ENCODE results near the gene TSHZ1.
A peak's percentile ranks its signal among the peaks of the same experiment; 100 is the strongest.

The TSHZ1 gene

DNA sequence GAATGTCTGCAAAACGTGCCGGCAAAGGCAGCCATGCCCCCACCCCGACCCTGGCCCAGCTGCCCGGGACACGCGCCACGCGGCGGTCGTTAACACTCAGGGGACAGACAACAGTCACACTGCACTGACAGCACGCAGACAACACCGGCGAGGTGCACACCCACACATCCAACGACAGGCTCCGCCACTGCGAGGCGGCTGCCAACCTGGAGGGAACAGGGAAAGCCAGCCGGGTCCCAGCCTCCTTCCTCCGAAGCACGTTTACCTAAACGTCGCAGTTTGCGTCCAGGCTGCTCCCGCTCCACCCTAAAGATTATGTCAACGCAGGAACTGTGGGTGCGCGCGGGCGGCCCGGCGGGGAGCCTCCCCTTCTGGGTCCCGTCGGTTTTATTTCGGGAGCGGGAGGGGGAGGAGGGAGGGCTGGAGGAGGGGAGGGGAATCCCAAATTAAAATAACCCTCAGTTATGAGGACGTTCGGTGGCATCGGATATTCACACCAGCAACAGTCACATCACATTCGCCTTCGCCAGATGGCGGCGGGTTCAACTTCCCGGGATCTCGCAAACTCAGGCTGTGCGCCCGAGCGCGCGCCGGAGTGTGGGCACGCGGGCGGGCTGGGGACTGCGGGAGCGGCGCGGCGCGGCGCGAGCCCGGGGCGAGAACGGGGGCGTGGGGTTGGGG lies 2.3 kb upstream of the TSHZ1 start:
- Histone ChIP-seq H3K4me3 (ENCODE audit: low read depth, low read length) (peak overlapping the region; percentile 52), H3K27me3 (ENCODE audit: insufficient read depth, low read depth, severe bottlenecking) (no peaks in the 10 kb centered on the region), H3K36me3 (no peaks in the 10 kb centered on the region), H3K27ac (peak overlapping the region; percentile 97), H3K9me3 (ENCODE audit: severe bottlenecking) (no peaks in the 10 kb centered on the region)
- TF ChIP-seq, protein P1, sequence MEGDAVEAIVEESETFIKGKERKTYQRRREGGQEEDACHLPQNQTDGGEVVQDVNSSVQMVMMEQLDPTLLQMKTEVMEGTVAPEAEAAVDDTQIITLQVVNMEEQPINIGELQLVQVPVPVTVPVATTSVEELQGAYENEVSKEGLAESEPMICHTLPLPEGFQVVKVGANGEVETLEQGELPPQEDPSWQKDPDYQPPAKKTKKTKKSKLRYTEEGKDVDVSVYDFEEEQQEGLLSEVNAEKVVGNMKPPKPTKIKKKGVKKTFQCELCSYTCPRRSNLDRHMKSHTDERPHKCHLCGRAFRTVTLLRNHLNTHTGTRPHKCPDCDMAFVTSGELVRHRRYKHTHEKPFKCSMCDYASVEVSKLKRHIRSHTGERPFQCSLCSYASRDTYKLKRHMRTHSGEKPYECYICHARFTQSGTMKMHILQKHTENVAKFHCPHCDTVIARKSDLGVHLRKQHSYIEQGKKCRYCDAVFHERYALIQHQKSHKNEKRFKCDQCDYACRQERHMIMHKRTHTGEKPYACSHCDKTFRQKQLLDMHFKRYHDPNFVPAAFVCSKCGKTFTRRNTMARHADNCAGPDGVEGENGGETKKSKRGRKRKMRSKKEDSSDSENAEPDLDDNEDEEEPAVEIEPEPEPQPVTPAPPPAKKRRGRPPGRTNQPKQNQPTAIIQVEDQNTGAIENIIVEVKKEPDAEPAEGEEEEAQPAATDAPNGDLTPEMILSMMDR (IDR thresholded peaks at IDR 0.05; ENCODE audit: low read depth, low read length): no peak
- DNase-seq: peak; percentile 72

DNA sequence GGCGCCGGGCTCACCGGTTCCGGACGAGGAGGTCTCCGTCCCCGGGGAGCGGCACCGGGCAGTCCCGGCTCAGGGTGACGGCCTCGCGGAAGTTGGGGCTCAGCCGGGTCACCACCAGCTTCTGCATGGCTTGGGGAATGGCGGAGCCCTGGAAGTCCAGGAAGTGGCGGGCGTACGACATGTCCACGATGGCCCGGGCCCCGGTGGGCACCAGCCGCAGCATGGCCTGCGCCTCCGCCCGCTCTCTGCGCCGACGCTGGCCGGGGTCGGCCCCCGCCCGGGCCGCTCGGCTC lies 1.8 kb upstream of the TSHZ1 start:
- DNase-seq: no peak
- Histone ChIP-seq H3K4me3 (ENCODE audit: low read depth, low read length) (peak overlapping the region; percentile 52), H3K36me3 (no peaks in the 10 kb centered on the region), H3K27ac (peak overlapping the region; percentile 97), H3K27me3 (ENCODE audit: insufficient read depth, low read depth, severe bottlenecking) (no peaks in the 10 kb centered on the region), H3K9me3 (ENCODE audit: severe bottlenecking) (no peaks in the 10 kb centered on the region)
- TF ChIP-seq, protein P1 (IDR thresholded peaks at IDR 0.05; ENCODE audit: low read depth, low read length): no peak

DNA sequence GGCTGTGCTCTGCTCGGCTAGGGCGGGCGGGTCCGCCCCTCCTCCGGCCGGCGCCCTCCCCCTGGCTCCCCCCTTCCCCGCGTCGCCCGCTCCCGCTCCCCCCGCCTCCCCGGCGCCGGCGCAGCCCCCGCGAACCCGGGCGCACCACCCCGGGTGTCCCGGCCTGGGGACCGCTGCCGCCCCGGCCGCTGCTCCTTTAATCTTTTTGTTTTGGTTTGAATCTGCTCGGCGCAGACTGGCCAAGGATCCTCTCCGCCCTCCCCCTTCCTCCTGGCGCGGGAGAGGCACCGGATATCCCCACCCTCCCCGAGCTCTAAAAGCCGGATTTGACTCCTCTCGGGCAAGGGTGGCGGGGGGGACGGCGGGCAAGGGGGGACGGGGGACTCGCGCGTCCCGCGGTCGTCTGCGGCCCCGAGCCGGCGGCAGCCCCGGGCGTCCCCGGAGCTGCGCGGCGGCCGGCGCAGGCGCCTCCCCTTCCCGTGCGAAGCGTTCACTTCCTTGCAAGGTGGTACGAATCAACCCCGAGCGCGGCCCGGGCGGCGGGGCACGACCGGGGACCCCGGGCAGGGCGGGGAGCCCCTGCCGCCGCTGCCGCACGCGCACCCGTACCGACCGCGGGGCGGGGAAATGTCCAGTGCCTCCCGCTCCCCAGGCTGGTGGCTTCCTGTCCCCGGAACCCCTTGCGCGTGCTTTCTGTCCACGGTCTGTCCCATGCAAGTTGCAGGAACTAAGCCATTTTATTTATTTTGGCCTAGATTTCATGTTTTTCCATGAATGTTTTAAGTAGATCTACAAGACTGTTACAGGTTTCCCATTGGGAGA lies 1.3 kb upstream of the TSHZ1 start, which contains the start of gene PTGR3:
Gene PTGR3, minus strand, starts transcription at position 11 of the 822 bp plus-strand sequence. CDS start 81 bp downstream, outside the sequence.
- Histone ChIP-seq H3K27ac (peak within 1 kb of the TSS; percentile 97), H3K4me3 (ENCODE audit: low read depth, low read length) (peak within 1 kb of the TSS; percentile 87), H3K36me3 (no peaks in the 10 kb centered on the region), H3K27me3 (ENCODE audit: insufficient read depth, low read depth, severe bottlenecking) (no peaks in the 10 kb centered on the region), H3K9me3 (ENCODE audit: severe bottlenecking) (no peaks in the 10 kb centered on the region)
- DNase-seq: peak; percentile 97
- TF ChIP-seq, protein P1 (IDR thresholded peaks at IDR 0.05; ENCODE audit: low read depth, low read length): no peak

DNA sequence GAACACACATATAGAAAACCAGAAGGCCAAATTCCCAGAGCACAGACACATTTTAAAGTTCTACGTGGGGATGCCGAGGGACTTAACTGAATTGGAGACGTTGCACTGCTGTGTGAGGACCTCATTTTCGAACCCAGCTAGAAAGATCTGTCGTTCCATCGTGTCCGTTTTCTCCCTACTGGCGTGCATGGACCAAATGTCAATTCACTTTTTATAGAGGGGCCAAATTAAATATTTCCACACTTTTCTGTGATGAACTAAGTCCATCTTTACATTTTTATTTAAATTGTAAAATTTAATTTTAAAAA lies 692 bp upstream of the TSHZ1 start:
- H3K4me3 ChIP-seq (ENCODE audit: low read depth, low read length): peak overlapping the region; percentile 87
- no peaks in the 10 kb centered on the region for H3K9me3 ChIP-seq (ENCODE audit: severe bottlenecking)
- no peaks in the 10 kb centered on the region for H3K36me3 ChIP-seq
- H3K27ac ChIP-seq: peak overlapping the region; percentile 97
- no peak for DNase-seq
- H3K27me3 ChIP-seq (ENCODE audit: insufficient read depth, low read depth, severe bottlenecking): no peaks in the 10 kb centered on the region
- TF ChIP-seq, protein P1 (IDR thresholded peaks at IDR 0.05; ENCODE audit: low read depth, low read length): no peak

DNA sequence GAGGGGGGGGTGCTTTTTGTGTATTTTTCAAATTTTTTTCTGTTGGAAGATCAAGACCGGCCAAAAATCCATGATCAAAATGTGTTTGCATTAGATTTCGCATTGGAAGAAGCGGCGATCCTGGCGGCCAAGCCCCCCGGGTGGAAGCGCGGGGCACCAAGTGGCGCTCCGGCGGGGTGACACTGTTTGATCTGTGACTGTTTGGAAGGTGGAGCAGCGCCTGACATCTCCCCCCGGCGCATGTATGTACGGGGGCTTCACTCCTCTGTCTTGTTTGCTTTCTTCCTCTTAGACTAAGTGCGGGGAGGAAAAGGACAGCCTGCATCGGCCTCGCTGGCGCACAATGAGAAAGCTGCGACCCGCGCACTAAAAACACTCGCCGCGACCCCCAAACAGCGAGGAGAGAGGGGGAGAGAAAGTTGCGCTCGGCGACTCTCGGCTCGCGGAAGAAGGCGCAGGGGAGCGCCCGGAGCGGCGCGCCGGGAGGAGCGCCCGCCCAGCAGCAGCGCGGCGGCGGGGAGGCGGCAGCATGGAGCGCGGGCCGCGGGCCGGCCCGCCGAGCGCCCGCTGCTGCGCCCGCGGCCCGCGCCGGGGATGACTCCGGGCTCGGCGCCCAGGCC lies 515 bp downstream of the TSHZ1 start:
- Histone ChIP-seq H3K27me3 (ENCODE audit: insufficient read depth, low read depth, severe bottlenecking) (no peaks in the 10 kb centered on the region), H3K4me3 (ENCODE audit: low read depth, low read length) (peak overlapping the region; percentile 87), H3K9me3 (ENCODE audit: severe bottlenecking) (no peaks in the 10 kb centered on the region), H3K36me3 (no peaks in the 10 kb centered on the region), H3K27ac (no peak overlapping the region)
- TF ChIP-seq, protein P1 (IDR thresholded peaks at IDR 0.05; ENCODE audit: low read depth, low read length): no peak
- no peak for DNase-seq

Measured in WERI-Rb-1 (cell line).